ENCODE results near the gene USP6.
"Not testable (repeated sequence)": the region's sequence is repeated elsewhere in the genome, so short reads cannot be mapped to it uniquely, and the experiment has no call there.

Gene USP6

DNA sequence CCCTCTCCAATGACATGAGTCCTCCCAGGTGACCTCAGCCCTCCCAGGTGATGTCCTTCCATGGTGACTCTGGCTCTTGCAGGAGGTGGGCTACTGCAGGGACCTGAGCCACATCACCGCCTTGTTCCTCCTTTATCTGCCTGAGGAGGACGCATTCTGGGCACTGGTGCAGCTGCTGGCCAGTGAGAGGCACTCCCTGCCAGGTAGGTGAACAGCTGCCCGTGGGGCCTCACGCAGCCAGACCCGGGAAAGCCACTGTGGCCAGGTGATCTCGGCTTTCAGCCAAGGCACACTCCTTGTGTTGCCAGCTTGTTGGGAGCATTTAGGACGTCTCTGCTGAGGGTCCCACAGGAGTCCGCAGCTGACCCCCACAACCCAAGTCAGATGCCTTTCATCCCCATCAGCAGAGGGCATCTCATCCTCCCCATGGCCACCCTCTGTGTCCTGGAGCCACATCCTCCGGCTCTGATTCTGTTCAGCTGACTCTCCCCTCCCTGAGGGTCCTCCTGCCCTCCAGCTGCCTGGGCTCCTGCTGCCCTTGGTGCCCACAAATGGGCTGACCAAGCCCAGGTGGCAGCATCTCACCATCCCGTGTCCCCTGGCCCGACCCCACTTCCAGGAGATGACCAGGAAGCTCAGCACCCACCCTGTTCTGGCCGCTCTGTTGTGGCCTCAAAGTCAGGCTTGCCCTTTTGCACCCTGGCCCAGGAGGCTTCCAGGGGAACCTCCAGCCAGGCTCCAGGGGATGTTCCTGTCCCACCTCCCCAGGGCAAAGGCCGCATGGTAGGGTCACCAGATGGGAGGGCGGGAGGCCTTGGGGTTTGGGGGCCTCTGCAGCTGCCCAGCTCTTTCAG, 20.1 kb downstream of the USP6 start:
- no peak for DNase-seq (ENCODE audit: low spot score)

DNA sequence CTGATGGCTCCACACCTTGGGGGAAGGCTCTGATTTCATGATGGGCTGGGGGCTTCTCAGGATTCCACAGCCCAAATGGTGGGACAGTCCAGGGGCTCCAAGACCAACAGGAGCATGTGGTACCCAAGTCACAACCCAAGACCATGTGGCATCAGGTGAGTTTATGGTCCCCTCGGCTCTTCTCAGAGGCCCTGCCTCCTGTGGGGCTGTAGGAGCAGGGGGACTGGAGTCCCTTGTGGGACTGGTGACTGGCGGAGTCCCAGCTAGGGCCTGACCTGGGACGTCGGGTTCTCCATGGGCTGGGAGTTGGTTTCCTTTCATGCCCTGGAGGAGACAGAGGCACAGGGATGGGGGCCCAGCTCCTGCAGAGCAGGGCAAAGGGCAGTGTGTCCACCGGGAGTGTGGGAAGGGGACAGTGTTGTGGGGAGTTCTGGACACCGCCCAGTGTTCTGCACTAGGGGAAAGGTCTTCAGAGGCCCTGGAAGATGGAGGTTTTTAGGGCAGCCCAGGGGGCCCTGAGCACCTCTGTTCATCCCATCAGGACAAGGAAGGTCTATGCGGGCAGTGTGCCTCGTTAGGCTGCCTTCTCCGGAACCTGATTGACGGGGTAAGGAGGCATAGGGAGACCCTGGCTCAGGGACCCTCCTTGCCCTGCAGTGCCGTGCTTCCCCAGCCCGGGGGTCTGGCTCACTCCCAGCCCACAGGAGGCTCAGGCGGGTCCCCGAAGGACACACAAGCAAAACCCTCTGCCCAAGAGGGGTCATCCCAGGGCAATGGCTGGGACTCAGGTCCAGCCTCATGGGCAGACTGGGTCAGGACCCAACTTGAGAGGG, 21.0 kb downstream of the USP6 start:
- DNase-seq (ENCODE audit: low spot score) = not testable (repeated sequence)

DNA sequence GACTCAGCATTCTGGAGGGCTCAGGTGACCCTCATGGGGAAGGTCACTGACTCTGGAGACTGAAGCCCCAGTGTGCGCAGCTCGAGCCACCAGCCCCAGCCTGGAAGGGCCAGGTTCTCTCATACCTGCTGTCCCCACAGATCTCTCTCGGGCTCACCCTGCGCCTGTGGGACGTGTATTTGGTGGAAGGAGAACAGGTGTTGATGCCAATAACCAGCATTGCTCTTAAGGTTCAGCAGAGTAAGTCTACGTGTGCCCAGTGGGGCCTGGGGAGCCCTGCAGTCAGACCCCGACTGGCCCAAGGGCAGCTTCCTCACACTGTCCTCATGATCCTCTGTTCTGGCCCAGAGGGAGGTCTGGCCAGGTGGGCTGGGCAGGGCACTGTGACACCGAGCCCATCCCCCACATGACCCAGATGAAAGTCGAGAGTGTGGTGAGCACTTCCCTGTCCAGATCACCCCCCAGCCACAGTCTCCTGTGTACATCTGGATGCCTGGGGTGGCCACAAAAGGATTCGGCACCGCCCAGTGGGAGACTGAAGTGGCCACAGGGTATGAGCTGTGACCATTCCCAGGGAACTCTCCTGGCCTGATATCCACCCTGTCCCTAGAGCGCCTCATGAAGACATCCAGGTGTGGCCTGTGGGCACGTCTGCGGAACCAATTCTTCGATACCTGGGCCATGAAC, 21.8 kb downstream of the USP6 start:
- not testable (repeated sequence) for DNase-seq (ENCODE audit: low spot score)

DNA sequence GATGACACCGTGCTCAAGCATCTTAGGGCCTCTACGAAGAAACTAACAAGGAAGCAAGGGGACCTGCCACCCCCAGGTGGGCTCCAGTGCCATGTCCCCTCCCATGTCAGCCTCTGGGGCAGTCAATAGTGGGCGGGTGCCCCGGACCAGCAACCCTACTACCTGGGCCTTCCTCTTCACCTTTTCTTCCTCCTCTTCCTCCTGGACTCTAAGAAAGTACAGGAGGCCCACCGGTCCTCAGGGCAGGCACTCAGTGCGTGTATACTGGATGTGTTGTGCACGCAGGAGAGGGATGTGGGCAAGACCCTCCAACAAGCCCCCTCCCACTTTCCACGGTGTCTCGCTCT, 22.3 kb downstream of the USP6 start:
- not testable (repeated sequence) for DNase-seq (ENCODE audit: low spot score)

DNA sequence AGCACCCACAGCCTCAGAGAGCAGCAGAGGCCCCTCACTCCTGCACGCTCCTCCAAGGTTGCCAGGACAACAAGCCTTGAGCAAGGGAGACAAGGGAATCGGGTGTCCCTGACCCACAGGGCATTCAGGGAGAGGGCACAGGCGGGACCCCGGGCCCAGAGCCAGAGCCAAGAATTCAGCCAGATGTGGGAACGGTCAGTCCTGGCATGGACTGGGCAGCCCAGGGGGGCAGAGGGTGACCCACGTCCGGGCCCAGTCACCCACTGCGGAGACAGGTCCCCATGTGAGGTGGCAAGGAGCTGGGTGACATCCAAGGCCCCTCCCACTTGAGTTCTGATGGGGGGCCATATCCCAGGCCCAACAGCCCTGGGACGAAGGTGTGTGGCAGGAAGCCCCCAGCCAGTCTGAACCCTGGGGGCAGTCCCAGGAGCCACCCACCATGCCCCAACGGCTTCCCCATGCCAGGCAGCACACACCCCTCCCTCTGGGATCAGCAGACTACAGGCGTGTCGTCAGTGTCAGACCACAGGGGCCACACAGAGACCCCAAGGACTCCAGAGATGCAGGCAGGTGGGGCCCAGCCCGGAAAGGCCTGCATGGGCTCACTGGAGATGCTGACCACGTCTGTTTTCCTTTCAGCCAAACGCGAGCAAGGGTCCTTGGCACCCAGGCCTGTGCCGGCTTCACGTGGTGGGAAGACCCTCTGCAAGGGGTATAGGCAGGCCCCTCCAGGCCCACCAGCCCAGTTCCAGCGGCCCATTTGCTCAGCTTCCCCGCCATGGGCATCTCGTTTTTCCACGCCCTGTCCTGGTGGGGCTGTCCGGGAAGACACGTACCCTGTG, 23.0 kb downstream of the USP6 start:
- no peak for DNase-seq (ENCODE audit: low spot score)

DNA sequence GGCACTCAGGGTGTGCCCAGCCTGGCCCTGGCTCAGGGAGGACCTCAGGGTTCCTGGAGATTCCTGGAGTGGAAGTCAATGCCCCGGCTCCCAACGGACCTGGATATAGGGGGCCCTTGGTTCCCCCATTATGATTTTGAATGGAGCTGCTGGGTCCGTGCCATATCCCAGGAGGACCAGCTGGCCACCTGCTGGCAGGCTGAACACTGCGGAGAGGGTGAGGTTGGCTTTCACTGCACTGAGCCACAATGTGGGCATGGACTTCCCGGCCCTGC, 23.6 kb downstream of the USP6 start:
- DNase-seq (ENCODE audit: low spot score) = no peak

DNA sequence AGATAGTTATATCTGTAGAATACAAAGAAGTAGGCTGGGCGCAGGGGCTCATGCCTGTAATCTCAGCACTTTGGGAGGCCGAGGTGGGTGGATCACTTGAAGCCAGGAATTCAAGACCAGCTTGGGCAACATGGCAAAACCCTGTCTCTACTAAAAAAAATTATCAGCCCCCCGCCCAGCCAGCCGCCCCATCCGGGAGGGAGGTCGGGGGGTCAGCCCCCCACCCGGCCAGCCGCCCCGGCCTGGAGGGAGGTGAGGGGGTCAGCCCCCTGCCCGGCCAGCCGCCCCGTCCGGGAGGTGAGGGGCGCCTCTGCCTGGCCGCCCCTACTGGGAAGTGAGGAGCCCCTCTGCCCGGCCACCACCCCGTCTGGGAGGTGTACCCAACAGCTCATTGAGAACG, 27.0 kb downstream of the USP6 start:
- not testable (repeated sequence) for DNase-seq (ENCODE audit: low spot score)

DNA sequence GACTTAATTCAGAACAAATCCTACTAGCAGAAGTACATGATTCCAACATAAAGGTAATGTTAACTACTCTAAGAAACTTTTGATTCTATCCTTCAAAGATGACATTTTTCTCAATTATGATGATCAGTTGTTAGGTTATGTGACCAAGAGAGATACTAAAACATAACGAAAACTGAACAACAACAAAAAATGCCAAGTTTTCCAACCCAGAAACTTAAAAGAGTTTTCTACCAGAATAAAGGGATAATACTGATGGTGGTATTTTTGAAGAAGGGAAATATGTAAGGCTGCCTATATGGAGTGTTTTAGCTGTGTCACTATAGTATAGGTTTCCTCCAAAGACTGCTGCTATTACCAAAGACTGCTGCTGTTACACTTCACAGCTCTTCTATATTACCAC, 30.3 kb downstream of the USP6 start:
- not testable (repeated sequence) for DNase-seq (ENCODE audit: low spot score)

DNA sequence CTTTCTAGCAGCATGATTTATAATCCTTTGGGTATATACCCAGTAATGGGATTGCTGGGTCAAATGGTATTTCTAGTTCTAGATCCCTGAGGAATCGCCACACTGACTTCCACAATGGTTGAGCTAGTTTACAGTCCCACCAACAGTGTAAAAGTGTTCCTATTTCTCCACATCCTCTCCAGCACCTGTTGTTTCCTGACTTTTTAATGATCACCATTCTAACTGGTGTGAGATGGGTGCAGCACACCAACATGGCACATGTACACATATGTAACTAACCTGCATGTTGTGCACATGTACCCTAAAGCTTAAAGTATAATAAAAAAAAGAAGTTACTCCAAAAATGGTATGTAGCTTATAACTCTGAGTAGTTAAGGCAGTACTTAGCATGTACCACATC, 44.9 kb downstream of the USP6 start:
- not testable (repeated sequence) for DNase-seq (ENCODE audit: low spot score)

DNA sequence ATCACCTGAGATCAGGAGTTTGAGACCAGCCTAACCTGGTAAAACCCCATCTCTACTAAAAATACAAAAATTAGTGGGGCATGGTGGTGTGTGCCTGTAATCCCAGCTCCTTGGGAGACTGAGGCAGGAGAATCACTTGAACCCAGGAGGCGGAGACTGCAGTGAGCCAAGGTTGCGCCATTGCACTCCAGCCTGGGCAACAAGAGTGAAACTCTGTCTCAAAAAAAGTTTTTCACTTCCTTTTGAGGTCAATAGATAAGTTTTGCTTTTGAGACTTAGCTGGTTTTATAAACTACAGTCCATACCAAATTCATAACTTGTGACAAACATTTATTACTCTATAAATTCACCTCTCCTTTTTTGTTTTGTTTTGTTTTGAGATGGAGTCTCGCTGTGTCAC, 46.0 kb downstream of the USP6 start:
- DNase-seq (ENCODE audit: low spot score) = not testable (repeated sequence)

DNA sequence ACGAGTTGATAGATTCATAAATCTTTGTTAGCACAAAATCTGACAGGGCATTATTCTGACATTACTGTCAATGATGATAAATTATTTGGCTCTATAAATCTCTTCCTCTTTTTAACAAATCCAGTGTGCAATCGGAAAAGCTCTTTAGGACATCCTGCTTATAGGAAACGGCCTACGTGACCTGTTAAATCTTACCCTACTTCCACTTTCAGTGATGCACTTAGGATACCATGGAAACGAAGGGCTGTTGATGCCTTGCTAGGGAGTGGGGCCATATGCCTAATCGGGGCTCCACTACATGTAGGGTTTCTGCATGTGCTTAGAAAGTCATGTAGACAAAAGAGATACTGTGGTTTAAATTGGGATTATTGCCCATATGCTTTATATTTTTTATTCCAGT, 48.6 kb downstream of the USP6 start:
- no peak for DNase-seq (ENCODE audit: low spot score)

DNA sequence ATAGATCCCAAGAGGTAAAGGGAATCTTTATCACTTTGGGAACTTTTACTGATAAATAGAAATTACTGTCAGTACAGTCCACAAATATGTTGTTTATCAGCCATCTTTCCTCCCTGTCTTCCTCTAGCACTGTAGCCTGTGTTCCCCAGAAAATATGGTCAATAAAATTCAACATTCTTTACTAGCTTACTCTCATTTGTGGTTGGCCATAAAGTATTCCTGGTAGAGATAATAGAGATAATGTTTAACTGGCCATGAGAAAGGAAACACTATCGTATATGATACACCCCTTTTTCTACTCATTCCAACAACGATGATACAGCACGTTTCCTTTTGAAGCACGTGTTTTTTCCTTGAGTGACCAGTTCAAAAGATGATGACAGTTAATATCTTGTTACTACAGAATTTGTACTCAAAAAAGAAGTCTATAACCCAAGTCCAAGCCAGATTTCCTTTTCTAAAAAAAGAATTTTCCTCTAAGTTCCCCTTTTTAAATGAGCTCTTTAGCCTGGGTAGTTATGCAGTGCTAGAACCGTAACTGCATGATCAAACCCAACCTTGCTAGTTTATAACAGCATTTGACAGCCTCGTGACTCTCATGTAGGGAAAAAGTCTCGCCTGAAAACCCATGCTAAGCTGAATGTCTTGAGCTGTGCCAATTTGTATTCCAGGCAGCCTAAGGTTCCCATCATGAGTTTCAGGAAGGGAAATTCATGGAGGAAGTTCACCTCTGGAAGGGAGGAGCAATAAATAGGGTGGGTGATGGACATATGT, 50.1 kb downstream of the USP6 start:
- DNase-seq (ENCODE audit: low spot score) = peak; percentile 31

DNA sequence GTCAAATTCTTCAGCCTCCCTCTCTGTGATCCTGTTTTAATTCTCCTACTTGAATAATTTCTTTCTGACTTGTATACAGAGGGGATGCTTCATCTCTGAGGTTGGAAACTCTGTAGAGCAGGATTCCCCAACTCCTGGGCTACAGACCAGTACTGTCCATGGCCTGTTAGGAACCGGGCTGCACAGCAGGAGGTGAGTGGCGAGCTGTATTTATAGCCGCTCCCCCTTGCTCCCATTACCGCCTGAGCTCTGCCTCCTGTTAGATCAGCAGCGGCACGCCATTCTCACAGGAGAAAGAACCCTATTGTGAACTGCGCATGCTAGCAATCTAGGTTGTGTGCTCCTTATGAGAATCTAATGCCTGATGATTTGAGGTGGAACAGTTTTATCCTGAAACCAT, 59.2 kb downstream of the USP6 start:
- not testable (repeated sequence) for DNase-seq (ENCODE audit: low spot score)

DNA sequence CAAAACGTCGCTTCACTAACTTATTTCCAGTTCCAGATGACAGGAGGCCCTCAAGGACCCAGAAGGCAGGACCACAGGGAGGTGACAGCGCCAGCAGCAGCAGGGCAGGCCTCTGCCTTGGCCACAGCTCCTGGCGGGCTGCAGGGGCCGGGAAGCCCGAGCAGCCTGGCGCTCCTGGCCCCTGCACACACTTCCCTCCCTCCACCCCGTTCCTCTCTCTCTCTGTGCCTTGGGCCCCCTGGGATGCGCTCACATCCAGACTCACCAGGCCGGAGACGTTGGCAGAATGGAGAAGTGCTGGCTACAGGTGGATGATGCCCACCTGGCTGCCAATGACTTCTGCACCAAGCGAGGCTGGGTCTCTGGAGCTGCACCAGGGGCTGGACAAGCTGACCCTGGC, 63.2 kb downstream of the USP6 start:
- no peak for DNase-seq (ENCODE audit: low spot score)

DNA sequence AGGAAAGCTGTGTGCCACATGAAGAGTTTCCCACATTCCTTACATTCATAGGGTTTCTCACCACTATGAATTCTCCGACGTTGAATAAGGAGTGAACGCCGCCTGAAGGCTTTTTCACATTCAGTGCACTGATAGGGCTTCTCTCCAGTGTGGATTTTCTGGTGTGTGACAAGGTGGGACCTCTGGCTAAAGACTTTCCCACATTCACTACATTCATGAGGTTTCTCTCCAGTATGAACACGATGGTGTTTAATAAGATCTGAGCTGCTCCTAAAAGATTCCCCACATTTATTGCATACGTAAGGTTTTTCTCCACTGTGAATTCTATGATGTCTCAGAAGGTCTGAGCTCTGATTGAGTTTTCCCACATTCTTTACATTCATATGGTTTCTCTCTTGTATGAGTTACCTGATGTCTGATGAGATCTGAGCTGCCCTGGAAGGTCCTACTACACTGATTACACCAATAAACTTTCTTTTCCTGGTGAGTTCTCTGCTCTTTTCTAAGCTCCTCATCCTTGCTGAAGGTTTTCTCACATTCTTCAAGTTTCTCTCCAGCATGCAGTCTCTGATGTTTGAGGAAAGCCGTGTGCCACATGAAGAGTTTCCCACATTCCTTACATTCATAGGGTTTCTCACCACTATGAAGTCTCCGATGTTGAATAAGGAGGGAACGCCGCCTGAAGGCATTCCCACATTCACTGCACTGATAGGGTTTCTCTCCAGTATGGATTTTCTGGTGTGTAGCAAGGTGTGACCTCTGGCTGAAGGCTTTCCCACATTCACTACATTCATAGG, 65.9 kb downstream of the USP6 start:
- DNase-seq (ENCODE audit: low spot score) = no peak

DNA sequence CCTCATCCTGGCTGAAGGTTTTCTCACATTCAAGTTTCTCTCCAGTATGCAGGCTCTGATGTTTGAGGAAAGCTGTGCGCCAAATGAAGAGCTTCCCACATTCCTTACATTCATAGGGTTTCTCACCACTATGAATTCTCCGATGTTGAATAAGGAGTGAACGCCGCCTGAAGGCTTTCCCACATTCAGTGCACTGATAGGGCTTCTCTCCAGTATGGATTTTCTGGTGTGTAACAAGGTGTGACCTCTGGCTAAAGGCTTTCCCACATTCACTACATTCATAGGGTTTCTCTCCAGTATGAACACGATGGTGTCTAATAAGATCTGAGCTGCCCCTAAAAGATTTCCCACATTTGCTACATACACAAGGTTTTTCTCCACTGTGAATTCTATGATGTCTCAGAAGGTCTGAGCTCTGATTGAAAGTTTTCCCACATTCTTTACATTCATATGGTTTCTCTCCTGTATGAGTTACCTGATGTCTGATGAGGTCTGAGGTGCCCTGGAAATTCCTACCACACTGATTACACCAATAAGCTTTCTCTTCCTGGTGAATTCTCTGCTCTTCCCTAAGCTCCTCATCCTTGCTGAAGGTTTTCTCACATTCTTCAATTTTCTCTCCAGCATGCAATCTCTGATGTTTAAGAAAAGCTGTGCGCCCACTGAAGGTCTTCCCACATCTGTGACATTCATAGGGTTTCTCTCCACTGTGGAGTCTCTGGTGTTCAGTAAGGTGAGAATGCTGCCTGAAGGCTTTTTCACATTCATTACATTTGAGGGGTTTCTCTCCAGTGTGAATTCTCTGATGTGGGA, 67.0 kb downstream of the USP6 start:
- DNase-seq (ENCODE audit: low spot score) = no peak

DNA sequence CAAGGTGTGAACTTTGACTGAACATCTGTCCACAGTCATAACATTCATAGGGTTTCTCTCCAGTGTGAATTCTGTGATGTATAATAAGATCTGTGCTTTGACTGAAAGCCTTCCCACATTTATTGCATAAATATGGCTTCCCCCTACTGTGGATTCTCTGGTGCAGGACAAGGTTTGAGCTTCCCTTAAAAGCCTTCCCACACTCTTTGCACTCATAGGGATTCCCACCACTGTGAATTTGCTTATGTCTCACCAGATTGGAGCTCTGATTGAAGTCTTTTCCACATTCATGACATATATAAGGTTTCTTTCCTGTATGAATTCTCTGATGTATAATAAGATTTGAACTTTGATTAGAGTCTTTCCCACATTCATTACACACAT, 67.6 kb downstream of the USP6 start:
- no peak for DNase-seq (ENCODE audit: low spot score)

DNA sequence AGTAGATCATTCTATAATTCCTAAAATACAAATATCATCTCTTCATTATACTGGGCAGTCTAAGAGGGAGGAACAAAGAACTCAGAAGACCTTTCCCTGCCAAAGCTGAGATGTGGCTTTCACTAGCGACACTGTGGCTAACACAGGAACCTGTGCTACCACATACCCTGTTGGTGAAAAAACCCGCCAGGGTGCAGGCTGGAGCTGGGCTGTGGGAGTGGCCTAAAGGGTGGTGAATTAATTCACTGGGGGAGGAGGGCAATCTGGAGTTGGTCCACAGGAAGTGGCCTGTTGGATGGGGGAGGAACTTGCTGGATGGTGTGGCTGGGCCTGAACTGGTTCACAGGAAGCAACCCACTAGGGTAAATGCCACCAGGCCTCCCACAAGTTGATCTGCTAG, 68.5 kb downstream of the USP6 start:
- DNase-seq (ENCODE audit: low spot score) = no peak

DNA sequence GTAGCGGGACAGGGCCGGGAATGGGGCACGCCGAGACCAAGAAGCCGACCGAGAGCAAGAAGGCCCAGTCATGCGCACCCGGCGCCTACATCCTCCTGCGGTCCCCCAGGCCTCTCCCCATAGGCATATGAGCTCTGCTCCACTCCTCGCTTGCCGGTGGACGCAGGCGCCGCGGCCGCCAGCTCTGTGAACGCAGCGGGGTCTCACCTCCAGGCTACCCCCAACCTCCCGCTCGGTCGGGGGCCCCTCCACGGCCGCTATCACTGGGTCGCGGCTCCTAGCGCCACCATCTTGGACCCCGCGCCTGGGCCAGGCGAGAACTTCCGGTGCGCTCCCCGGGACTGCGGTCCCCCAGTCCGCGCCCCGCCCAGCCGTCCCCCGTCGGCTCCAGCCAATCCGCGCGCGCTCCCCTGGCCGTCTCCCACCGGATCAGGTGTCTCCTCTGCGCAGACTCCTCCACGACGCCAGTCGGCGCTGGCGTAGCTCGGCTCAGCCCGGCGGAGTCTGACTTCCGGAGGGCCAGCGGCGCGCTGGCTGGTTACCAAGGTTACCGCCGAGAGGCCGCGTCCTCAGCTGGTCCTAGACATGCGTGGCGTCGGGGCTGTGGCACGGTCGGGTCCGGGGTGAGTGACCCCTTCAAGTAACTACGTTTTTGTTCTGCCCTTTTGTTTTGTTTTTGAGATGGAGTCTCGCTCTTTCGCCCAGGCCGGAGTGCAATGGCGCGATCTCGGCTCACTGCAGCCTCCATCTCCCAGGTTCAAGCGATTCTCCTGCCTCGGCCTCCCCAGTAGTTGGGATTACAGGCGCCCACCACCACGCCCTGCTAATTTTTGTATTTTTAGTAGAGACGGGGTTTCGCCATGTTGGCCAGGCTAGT, 75.9 kb downstream of the USP6 start, which contains the start of gene ZNF594:
Gene ZNF594, minus strand, starts transcription at position 328 of the 877 bp plus-strand sequence. CDS start 7,612 bp downstream, outside the sequence.
- DNase-seq (ENCODE audit: low spot score) = peak; percentile 94

Data from SW480 (cell line).